ENCODE measurements around the gene EPB41L5. TPM values are rescaled to one million over a fixed set of nuclear protein-coding genes. Genes with fewer than 3 reads are reported as not detected.
"Not testable (repeated sequence)": the region's sequence is repeated elsewhere in the genome, so short reads cannot be mapped to it uniquely, and the experiment has no call there.

Gene EPB41L5
- total and polyA plus RNA-seq, 2 donors (not counting 3 experiments of a cell fraction or from before 2014, with no cell fraction given) = 8.4 to 13.6 TPM

GRCh38 chr2:120134263-120134662, 121.4 kb downstream of the EPB41L5 start:
- ChIA-PET POLR2A (interaction anchor here (1.0 kb wide), 1 partner anchor 41 kb away, joined by 3 read pairs; no protein-coding TSS in a partner anchor), CTCF (interaction anchor here (3.7 to 7.9 kb wide), 2 partner anchors 25 to 41 kb away, joined by 38 to 93 read pairs; no protein-coding TSS in a partner anchor)
- H3K4me1 ChIP-seq (ENCODE audit: control insufficient read depth, extremely low read depth, insufficient read depth, low read length) = peaks cover 37% of the 10 kb centered on the region
- peak overlapping the region; percentile 15 for H3K9ac ChIP-seq (replicated peaks; ENCODE audit: extremely low read depth, insufficient read depth, low read length)
- FAIRE-seq = peak; percentile 93
- H3K79me2 ChIP-seq (ENCODE audit: control insufficient read depth, insufficient read depth, low read length) = no peaks in the 10 kb centered on the region
- no peaks in the 10 kb centered on the region for H4K20me1 ChIP-seq (replicated peaks; ENCODE audit: control insufficient read depth, extremely low read depth, insufficient read depth, low read length)
- H3K36me3 ChIP-seq (ENCODE audit: control insufficient read depth in 2 of 2, extremely low read depth in 1 of 2, insufficient read depth in 2 of 2, low read length in 2 of 2) = no peaks in the 10 kb centered on the region
- dilution Hi-C loops (cut with MboI; ENCODE audit: extremely low pct_ligation_motif_present, low sequenced_read_pairs) = no loop called here
- H2AFZ ChIP-seq (ENCODE audit: low read depth, low read length) = no peak overlapping the region
- intact Hi-C loops (cut with micrococcal nuclease) = no loop called here
- peak overlapping the region; percentile 84 for H3K4me2 ChIP-seq (ENCODE audit: insufficient read depth, low read length)
- no peak overlapping the region for H3K4me3 ChIP-seq (replicated peaks in 1 of 3; ENCODE audit: insufficient read depth in 1 of 3, low read depth in 1 of 3, low read length in 3 of 3)
- DNase-seq (ENCODE audit: low read depth, low spot score) = peak; percentile 89
- H3K27me3 ChIP-seq (ENCODE audit: control insufficient read depth in 2 of 2, insufficient read depth in 2 of 2, low read length in 2 of 2) = no peaks in the 10 kb centered on the region
- peak; percentile 61 for TF ChIP-seq JUN (IDR thresholded peaks at IDR 0.05; ENCODE audit: borderline replicate concordance, insufficient read depth, insufficient read length, low read depth)
- TF ChIP-seq MAX (IDR thresholded peaks at IDR 0.05; ENCODE audit: insufficient read depth, insufficient read length) = no peak
- peak; percentile 64 for TF ChIP-seq GATA2 (IDR thresholded peaks at IDR 0.05; ENCODE audit: insufficient read depth, insufficient read length, low read depth, low read length)
- TF ChIP-seq MYC (IDR thresholded peaks at IDR 0.05; ENCODE audit: low read depth, low read length) = no peak
- TF ChIP-seq FOS (IDR thresholded peaks at IDR 0.05; ENCODE audit: borderline replicate concordance, insufficient read depth, low read length) = peak; percentile 91
- no peak for TF ChIP-seq CTCF (IDR thresholded peaks at IDR 0.05; ENCODE audit: extremely low read depth in 1 of 2, insufficient read depth in 1 of 2, low read depth in 1 of 2, low read length in 2 of 2)
- peak; percentile 61 for TF ChIP-seq POLR2A (IDR thresholded peaks at IDR 0.05; ENCODE audit: low read depth, low read length)
- peak; percentile 89 for TF ChIP-seq POLR2AphosphoS5 (IDR thresholded peaks at IDR 0.05; ENCODE audit: insufficient read depth, low read depth, low read length)
- no peak for TF ChIP-seq EZH2 (IDR thresholded peaks at IDR 0.05; ENCODE audit: borderline replicate concordance, low read depth, low read length, severe bottlenecking)
- BruUV-seq (replicated peaks) = no TSS peak
- peak overlapping the region; percentile 82 for H3K27ac ChIP-seq (ENCODE audit: insufficient read depth, low read depth, low read length)
- no peaks in the 10 kb centered on the region for H3K9me1 ChIP-seq (replicated peaks; ENCODE audit: control insufficient read depth, extremely low read depth, insufficient read depth, low read length)
- no peaks in the 10 kb centered on the region for H3K9me3 ChIP-seq (replicated peaks; ENCODE audit: control insufficient read depth, insufficient read depth, low read length)

GRCh38 chr2:120135013-120135412, 122.1 kb downstream of the EPB41L5 start:
- H4K20me1 ChIP-seq (replicated peaks; ENCODE audit: control insufficient read depth, extremely low read depth, insufficient read depth, low read length); H2AFZ ChIP-seq (ENCODE audit: low read depth, low read length); H3K27ac ChIP-seq (ENCODE audit: insufficient read depth, low read depth, low read length); DNase-seq (ENCODE audit: low read depth, low spot score); H3K9me3 ChIP-seq (replicated peaks; ENCODE audit: control insufficient read depth, insufficient read depth, low read length); H3K4me2 ChIP-seq (ENCODE audit: insufficient read depth, low read length); BruUV-seq (replicated peaks); dilution Hi-C loops (cut with MboI; ENCODE audit: extremely low pct_ligation_motif_present, low sequenced_read_pairs); H3K9ac ChIP-seq (replicated peaks; ENCODE audit: extremely low read depth, insufficient read depth, low read length); POLR2A ChIA-PET; intact Hi-C loops (cut with micrococcal nuclease); H3K79me2 ChIP-seq (ENCODE audit: control insufficient read depth, insufficient read depth, low read length); H3K36me3 ChIP-seq (ENCODE audit: control insufficient read depth in 2 of 2, extremely low read depth in 1 of 2, insufficient read depth in 2 of 2, low read length in 2 of 2); FAIRE-seq; H3K9me1 ChIP-seq (replicated peaks; ENCODE audit: control insufficient read depth, extremely low read depth, insufficient read depth, low read length); H3K27me3 ChIP-seq (ENCODE audit: control insufficient read depth in 2 of 2, insufficient read depth in 2 of 2, low read length in 2 of 2); H3K4me3 ChIP-seq (replicated peaks in 1 of 3; ENCODE audit: insufficient read depth in 1 of 3, low read depth in 1 of 3, low read length in 3 of 3): not testable (repeated sequence)
- CTCF ChIA-PET = interaction anchor here (7.9 kb wide), 1 partner anchor 40 kb away, joined by 93 read pairs; no protein-coding TSS in a partner anchor
- peaks cover 37% of the 10 kb centered on the region for H3K4me1 ChIP-seq (ENCODE audit: control insufficient read depth, extremely low read depth, insufficient read depth, low read length)
